GM21717 (cell line): ENCODE data around the gene C4BPA.

Experiments used
- ATAC-seq: cut with Tn5 transposase; IDR thresholded peaks from one replicate; pipeline ENCODE4 v1.9.1; 2021; ENCODE audit warnings: mild to moderate bottlenecking, moderate library complexity; ENCODE audit not compliant: unreplicated experiment

Gene C4BPA

DNA sequence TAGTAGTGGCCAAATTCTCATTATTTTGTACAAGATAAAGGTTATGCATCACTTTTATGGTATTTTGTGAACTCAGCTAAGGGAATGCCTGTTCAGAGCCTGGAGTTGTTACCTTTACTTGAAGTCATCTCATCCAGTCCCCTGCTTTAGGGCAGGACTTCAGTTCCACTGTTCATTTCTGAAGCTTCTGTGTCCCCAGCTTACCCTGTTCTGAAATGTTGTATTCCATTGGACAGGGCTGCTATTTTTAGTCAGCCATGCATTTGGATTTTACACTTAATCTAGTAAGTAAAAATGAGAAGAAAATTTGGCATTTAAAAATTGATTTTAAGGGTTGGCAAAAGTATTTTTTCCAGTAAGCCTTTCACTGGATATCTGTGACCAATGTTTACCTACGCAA lies 27.0 kb upstream of the C4BPA start:
- no peak for ATAC-seq

DNA sequence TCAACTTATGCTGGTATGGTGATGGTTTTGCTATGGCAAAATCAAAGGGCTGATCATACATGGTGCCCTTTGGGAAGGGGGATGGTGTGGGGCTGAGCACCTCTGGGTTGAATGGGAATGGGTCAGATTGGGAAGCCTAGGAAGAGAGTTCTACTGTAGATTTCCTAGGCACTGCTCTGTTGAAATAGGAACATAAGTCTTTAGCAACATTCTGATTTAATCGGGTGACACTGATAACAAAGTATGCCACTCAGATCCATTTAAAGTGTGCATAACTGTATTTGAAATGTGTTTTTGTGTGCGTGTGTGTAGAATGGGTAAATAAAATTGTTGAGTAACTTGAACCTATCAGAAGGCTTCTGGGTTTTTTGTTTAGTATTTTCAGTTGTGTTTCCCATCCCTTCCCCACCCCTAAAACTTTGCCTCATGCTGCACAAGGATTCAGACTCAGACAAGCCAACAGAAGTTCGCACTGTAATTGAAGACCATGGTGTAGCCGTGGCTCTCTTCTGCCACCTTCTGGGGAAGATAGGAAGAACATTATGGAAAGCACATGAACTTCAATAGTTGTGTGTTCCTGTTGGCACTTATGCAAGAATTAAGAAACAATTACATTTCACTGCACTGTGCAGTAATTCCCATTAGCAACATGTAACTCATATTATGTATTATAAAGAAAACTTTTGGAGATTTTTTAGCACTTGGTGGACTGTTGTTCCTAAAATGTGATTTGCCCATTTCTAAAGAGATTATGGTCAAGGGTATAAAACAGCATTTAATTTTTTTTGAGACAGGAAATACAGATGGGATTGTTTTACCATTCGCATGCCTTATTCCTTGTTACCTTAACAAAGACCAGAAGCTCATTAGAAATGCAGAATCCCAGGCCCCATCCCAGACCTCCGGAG lies 26.3 kb upstream of the C4BPA start:
- ATAC-seq, result no peak

DNA sequence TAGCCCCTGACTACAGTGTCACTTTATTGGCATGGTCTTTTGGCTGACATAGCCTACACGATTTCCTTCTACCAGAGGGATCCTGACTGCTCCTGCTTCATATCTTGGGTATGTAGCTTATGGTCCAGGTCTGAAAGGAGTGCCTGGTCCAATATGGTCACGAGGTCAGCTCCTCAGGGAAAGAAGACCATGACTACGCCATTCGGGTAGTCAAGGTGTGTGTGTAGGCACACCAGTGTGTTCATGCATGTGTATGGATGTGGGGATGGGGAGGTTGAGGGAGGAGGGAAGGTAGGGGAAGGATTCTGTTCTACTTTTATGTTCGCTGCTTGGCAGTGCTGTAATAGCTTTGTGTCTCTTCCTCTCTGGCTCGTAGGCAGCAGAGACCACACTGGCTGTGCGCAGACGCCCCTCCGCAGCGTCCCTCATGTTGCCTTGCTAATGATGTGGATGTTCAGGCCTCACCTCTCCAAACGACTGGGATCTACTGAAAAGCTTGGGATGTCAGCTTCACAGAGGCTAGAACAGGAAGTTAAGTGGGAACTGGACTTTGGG lies 25.4 kb upstream of the C4BPA start:
- ATAC-seq, result no peak

DNA sequence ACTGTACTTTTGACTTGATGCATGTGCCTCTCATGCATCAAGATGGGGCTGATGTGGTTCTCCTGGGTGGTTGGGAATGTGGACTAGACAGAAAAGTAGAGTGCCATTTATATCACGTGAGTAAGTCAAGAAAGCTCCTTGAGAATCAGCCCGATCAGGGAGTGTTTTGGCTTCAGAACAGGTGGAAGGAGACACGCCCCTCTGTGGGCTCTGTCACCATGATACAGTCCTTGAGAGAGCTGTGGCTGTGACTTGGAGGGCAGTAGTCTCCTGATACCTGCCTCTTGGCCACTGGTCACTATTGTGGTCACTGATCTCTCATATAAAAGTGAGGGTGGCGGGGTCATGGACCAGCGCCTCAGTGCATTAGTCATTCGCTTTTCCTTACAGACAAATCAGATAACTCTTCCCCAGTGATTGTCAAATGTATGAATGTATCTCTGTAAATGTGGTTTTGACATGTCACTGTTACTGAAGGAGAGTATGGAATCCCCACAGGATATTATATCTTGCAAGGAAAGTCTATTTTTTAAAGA lies 24.3 kb upstream of the C4BPA start:
- ATAC-seq, result no peak

DNA sequence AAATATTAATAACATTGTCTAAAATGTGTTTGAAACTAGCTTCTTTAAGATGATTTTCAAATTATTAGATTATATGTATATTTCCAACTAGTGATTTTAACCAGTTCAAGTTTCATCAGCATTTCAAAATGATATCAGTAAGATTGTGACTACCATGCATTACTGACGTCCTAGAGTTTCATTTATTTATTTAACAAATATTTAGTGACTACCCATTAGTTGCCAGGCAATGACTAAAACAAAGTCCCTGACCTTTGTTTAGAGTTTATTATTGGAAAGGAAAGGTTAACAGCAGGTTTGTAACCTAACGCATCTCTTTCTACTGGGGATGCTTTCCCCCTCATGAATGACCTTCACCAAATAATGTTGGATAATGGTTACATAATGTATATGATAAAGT lies 22.9 kb upstream of the C4BPA start:
- no peak for ATAC-seq

DNA sequence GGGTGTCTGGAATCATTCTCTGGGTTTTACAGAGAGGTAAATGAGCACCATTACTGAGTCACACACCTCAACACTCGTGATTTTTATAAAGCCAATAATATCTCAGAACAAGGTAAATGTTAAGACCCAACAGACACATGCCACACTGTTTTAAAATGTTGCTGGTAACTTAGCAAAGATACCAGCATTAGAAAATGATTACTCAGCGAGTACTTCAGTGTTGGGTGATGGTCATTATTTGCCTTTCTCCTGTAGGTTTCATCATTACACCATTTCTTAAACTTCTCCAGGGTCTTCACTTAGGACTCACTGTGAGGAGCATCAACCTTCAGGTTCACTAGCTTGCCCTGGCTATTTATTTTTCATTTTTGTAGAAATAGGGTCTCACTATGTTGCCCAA lies 22.2 kb upstream of the C4BPA start:
- no peak for ATAC-seq

DNA sequence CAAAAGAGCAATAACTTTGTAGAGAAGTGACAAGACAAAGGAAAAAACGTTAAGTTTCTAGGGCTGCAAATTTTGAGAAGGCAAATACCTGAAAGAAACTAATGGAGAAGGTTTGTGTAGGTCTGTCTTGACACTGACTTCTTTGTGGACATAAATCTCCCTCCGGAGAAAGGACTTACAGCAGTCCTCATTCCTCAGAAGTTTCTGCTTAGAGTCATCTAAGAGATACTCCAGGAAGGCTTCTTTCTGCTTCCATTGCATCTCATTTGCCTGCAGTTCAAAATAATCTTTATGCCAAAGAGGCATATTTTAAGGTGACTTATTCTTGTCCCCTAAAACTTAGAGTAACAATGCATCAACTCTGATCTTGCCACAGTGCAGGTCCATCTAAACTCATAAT lies 19.8 kb upstream of the C4BPA start:
- no peak for ATAC-seq

DNA sequence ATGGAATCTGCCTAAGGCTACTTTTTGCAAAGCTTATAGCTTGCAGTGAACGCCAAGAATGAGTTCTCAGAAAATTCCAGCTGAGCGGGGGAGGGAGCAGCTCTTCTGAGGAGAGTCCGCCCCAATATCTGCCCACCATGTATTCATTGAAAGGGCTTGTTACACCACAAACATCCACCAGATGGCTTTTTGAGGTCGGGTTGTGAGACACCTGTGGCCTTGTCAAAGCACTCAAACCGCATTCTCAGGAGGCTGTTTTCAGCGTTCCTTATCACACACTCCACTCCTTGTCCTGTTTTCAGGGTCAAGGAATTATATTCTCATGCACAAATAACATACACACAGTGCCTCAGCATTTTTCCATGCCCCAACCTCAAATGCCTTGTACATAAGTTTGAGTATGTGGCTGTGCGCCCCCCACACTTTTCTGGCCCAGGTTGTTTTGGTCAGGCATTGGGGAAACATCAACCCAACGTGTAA lies 19.3 kb upstream of the C4BPA start:
- ATAC-seq, result no peak

DNA sequence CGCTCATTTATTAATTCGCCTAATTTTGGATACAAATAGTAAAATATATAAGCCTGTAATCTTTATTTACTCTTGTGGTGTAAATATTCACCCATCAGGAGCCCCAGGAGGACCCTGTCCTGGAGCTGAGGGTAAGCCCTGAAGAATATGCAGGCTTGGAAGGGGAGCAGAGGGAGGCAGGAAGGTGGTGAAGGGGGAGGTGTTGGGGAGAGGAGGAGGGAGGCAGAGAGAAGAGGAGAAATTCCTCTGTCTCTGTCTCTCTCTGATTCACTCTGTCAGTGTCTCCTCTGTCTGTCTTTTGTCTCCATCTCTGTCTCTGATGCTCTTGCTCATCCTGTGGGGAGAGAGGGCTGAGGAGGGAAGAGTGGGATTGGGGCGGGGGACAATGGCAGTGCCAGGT lies 18.1 kb upstream of the C4BPA start:
- no peak for ATAC-seq

DNA sequence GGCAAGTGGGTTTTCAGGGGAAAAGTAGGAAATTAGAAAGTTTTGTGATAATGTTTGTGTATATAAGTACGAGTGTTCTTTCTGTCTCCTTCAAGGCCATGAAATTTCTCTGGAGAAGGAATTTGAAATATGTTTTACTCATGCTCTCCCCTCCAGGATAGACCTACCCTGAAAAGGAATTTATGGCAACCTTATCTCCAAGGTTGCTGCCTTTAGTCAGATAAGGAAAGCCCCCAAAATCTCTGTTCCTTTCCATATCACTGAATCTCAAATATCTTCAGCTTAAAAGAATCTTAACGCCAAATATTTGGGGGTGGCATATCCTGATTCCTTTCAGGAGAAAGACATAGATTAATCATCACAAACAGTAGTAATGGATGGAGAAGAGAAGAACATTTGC lies 15.9 kb upstream of the C4BPA start:
- ATAC-seq, result no peak

DNA sequence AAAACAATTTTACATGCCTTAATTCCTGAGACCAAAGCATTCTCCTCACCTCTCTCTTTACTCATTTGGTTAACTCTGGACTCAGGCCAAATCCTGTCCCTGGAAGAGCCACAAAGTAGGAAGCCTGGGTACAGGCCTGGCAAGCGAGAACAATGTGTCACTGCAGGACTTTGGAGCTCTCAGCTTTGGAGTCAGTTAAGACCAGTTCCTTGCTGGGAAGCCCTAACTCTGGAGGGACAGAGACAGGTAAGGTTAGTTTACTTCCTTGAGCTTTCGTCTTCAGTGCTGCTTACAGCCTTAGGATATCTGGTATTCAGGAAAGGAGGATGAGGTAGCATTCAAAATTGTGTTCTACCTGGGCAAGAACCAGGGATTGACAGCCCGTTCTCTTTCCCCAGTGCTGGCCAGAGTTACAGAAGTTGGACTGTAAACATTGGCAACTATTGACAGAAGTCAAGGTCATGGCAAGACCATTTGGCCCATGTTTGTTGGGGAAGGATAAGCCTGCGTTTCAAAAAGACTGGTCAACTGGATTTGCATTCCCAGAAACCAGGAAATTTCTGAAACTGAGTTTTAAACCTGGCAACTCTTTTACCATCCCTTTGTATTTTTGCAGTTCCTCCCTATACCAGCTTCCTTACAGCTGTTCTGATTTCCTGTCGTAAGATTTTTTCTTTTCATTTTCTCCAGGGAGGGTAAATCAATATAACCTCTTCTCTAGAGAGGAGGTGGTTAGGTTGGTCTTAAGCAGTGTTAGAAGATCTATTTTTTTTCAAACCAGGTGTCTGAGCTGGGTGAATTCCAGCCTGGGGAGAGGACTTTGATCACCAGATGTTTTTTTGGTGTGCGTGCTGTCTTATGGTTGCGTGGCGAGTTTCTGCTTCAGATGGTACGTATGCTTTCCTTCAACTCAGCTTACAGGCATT lies 15.1 kb upstream of the C4BPA start, which contains the start of gene C4BPB:
TSS of gene C4BPB (plus strand) at position 160 of the 926 bp plus-strand sequence. CDS start at position 832, 672 bp downstream.
- ATAC-seq, result no peak

DNA sequence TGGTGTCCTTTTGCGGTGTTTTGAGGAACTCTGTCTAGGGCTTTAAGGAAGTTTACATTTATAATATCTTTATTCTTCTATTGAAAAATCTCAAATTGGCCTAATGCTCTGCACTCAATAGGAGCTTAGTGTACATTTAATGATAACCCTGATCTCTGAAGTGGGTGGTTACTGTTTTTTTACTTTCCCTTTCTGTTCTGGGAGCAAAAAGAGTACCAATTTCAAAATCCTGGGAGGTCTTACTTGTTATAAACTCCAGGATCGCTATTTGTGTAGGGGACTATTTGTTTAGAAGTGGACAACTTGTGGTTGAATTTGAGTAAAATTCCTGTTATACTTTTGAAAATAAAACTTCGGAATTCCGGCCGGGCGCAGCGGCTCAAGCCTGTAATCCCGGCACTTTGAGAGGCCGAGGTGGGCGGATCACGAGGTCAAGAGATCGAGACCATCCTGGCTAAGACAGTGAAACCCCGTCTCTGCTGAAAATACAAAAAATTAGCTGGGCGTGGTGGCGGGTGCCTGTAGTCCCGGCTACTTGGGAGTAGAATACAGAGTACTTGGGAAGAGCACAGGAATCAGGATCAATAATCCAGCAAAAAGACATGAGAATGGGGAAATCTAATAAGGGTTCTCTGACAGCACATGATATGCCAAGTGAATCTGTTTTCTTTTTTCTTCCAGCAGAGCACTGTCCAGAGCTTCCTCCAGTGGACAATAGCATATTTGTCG lies 14.2 kb upstream of the C4BPA start:
- no peak for ATAC-seq

DNA sequence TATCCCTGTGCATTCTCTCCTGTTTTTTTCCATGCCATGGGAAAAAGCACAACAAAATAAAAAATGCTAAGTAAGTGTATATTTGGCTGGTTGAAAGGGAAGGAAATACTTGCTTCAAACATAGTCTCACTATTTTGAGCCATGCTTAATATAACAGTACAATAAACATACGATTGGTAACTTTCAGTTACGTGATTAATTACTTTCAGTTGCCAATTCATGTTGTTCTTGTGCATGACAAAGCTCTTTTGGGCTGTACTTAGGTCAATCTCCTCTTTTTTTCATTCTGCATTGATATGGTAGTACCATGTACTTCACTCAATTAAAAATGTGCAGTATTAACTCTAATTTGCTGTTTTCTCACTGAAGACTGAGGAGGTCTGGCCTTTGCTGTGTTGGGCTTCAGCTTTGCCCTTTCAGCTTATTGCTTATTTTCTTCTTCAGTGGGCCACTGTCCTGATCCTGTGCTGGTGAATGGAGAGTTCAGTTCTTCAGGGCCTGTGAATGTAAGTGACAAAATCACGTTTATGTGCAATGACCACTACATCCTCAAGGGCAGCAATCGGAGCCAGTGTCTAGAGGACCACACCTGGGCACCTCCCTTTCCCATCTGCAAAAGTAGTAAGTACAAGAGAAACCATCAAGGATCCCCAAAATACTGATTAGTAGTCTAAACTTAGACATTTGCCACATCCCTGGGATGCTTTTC lies 12.7 kb upstream of the C4BPA start:
- ATAC-seq, result no peak

DNA sequence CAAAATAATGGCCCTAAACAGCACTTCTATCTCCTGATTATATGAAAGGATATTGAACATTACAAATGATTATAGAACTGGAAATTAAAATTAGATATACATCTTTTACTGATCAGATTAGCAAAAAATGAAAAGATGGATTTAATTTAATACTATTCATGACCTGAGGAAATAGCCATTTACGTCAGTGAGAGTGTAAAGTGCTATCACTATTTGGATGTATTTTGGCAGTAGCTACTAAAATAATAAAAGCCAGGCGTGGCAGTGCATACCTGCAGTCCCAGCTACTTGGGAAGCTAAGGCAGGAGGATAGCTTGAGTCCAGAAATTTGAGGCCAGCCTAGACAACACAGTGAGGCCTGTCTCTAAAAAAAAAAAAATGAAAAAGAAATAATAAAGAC lies 10.1 kb upstream of the C4BPA start:
- no peak for ATAC-seq

DNA sequence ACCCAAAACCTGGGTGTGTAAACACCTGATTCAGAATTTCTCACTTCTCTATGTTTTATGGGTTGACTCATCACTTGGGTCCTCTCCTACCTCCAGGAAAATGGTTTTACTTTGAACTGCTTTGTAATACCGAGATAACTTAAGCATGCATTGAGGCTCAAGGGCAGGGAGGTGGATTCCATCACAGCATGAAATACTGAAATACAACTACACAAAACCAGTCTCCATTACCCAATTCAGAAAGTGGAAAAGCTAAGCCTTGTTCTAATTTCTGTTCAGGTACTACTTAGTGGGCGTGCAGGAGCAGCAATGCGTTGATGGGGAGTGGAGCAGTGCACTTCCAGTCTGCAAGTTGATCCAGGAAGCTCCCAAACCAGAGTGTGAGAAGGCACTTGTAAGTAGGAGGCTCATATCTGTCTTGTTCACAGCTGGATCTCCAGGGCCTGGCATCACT lies 6.1 kb upstream of the C4BPA start:
- peak; percentile 93 for ATAC-seq

DNA sequence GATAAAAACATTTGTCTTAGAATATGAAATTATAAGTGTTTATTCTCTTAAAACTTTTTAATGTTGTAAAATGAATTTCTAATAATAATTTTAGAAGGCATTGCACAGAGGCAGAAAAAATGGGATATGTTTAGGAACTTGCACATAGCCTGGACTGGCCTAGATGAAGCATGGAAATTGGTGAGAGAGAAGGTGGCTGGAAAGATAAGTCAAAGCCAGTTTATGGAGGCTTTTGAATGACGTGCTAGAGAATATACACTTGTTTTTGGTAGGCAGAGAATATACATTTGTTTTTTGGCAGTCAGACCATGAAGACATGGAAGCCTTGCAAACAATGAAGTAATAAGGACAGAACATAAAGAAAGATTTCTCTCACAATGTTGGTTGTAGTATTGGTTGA lies 2.3 kb upstream of the C4BPA start:
- ATAC-seq, result no peak

DNA sequence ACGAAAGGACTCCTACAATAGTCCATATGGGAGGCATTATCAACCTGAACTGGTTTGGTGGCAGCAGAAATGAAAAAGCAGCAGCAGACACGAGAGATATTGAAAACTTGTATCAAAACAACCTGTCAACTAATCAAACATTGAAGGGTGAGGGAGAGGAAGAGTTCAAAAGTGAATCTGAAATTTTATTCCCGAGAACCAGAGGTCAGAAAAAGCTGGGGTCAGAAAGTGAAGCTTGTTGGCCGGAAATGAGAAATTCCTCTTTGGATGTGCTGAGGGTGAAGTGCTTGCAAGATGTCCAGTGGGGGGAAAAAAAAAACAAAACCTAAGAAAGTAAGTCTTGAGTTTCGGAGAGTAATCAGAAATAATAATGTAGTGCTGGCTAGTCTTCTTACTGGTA lies 1.9 kb upstream of the C4BPA start:
- ATAC-seq, result no peak

DNA sequence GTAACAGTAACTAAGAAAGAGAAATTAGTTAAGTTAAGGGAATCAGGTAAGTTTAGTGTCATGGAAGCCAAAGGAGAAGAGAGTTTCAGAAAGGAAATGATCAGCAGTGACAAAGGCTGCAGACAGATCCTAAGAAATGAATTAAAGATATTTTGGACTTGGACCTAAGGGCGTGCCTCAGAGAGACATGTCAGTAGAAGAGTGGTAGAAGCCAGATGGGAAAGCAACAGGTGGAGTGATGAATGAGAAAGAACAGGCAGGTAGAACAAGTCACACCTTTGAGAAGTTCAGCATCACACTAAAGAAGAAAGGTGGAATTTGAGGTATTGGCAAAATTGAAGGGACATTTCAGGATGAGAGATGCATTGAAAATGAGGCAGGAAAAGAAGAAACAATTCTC lies 1.4 kb upstream of the C4BPA start:
- ATAC-seq, result no peak

DNA sequence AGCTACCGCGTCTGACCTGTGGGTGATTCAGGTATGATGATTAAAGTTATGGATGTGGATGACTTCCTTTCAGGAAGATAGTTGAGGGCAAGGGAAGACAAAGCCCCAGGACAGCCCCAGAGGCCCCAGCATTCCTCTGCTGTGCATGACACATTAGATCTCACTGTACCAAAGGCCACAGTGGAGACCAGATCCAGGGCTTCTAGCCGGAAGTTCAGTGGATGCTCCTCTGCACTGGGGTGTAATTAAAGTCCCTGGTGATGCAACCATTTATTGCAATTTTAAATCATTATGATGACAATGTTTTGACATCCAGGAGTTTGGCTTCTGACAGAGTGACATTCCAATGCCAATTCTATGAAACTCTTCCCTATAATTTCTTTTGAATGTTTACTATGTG lies 5.0 kb downstream of the C4BPA start:
- ATAC-seq, result no peak
